GM19468 (cell line): Measurements from ENCODE around the gene SLC2A10.
A peak's percentile ranks its signal among the peaks of the same experiment; 100 is the strongest.

Source experiments
- ATAC-seq: cut with Tn5 transposase; IDR thresholded peaks from one replicate; pipeline ENCODE4 v1.9.1; 2021; ENCODE audit warnings: mild to moderate bottlenecking, moderate library complexity, moderate number of reproducible peaks; ENCODE audit not compliant: unreplicated experiment; ENCODE audit errors: extremely low read depth

The SLC2A10 gene

GRCh38 chr20:46681032-46681854 is 28.2 kb upstream of the SLC2A10 start:
- ATAC-seq = no peak

- ATAC-seq = no peak
Measured at GRCh38 chr20:46682063-46682821, 27.2 kb upstream of the SLC2A10 start.

- ATAC-seq = no peak
Measured at GRCh38 chr20:46683011-46683667, 26.3 kb upstream of the SLC2A10 start.

- ATAC-seq = no peak
Measured at GRCh38 chr20:46683668-46683938, 25.8 kb upstream of the SLC2A10 start.

- no peak for ATAC-seq
Measured at GRCh38 chr20:46683939-46684750, 25.3 kb upstream of the SLC2A10 start.

GRCh38 chr20:46688151-46689081 is 21.0 kb upstream of the SLC2A10 start:
- no peak for ATAC-seq

- ATAC-seq = peak; percentile 67
Measured at GRCh38 chr20:46689082-46689753, 20.2 kb upstream of the SLC2A10 start, which contains the start of gene TP53RK. Gene TP53RK, minus strand, starts transcription at chr20:46689444. Its CDS starts 30 bp downstream, at chr20:46689414.

- ATAC-seq = no peak
Measured at GRCh38 chr20:46689754-46690085, 19.7 kb upstream of the SLC2A10 start.

GRCh38 chr20:46690219-46691106 is 19.0 kb upstream of the SLC2A10 start:
- no peak for ATAC-seq

- no peak for ATAC-seq
Measured at GRCh38 chr20:46691196-46691595, 18.3 kb upstream of the SLC2A10 start.

GRCh38 chr20:46694484-46694883 is 15.0 kb upstream of the SLC2A10 start:
- no peak for ATAC-seq

- ATAC-seq = no peak
Measured at GRCh38 chr20:46695892-46696291, 13.6 kb upstream of the SLC2A10 start.

GRCh38 chr20:46696791-46697279 is 12.6 kb upstream of the SLC2A10 start:
- ATAC-seq = no peak

GRCh38 chr20:46698788-46699187 is 10.7 kb upstream of the SLC2A10 start:
- no peak for ATAC-seq

GRCh38 chr20:46699651-46700359 is 9.6 kb upstream of the SLC2A10 start:
- ATAC-seq = no peak

GRCh38 chr20:46700481-46700880 is 9.0 kb upstream of the SLC2A10 start:
- no peak for ATAC-seq

GRCh38 chr20:46701057-46701456 is 8.4 kb upstream of the SLC2A10 start:
- no peak for ATAC-seq
